GM10266 (cell line): ENCODE results near the gene KLHDC4.

Experiments
- DNase-seq: peaks from one replicate; pipeline ENCODE4 v3.0.0; 2012; ENCODE audit errors: extremely low spot score
- TF ChIP-seq, protein P1 (sequence below): IDR thresholded peaks from 2 replicates; pipeline ENCODE4 v1.5.1; 2012; ENCODE audit warnings: mild to moderate bottlenecking, low read depth; ENCODE audit not compliant: control insufficient read depth, insufficient read depth; ENCODE audit errors: missing control alignments

Gene KLHDC4

DNA sequence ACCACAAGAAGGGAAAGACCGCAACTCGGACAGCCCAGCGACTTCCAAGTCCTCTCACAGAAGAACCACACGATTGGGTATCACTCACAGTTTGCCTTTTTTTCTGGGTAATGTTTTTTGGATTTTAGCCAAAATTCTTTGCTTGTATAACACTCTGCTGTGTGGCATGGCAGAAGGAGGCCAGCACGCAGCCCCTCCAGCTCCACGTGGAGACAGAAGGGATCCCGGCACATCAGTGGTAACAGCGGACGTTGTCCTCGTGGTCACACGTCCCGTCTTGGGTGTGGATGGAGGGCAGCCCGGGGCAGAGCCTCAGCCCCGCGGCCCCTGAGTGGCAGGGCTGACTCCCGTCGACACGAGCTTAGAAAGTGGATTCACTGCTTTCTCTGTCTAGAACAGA is 69.1 kb downstream of the KLHDC4 start:
- TF ChIP-seq, protein P1, sequence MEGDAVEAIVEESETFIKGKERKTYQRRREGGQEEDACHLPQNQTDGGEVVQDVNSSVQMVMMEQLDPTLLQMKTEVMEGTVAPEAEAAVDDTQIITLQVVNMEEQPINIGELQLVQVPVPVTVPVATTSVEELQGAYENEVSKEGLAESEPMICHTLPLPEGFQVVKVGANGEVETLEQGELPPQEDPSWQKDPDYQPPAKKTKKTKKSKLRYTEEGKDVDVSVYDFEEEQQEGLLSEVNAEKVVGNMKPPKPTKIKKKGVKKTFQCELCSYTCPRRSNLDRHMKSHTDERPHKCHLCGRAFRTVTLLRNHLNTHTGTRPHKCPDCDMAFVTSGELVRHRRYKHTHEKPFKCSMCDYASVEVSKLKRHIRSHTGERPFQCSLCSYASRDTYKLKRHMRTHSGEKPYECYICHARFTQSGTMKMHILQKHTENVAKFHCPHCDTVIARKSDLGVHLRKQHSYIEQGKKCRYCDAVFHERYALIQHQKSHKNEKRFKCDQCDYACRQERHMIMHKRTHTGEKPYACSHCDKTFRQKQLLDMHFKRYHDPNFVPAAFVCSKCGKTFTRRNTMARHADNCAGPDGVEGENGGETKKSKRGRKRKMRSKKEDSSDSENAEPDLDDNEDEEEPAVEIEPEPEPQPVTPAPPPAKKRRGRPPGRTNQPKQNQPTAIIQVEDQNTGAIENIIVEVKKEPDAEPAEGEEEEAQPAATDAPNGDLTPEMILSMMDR, result no peak

GRCh38 chr16:87695534-87695933 is 70.3 kb downstream of the KLHDC4 start:
- TF ChIP-seq, protein P1, result no peak
- no peak for DNase-seq

More for the DNA sequence above, 69.1 kb downstream of the KLHDC4 start:
- DNase-seq, result no peak

DNA sequence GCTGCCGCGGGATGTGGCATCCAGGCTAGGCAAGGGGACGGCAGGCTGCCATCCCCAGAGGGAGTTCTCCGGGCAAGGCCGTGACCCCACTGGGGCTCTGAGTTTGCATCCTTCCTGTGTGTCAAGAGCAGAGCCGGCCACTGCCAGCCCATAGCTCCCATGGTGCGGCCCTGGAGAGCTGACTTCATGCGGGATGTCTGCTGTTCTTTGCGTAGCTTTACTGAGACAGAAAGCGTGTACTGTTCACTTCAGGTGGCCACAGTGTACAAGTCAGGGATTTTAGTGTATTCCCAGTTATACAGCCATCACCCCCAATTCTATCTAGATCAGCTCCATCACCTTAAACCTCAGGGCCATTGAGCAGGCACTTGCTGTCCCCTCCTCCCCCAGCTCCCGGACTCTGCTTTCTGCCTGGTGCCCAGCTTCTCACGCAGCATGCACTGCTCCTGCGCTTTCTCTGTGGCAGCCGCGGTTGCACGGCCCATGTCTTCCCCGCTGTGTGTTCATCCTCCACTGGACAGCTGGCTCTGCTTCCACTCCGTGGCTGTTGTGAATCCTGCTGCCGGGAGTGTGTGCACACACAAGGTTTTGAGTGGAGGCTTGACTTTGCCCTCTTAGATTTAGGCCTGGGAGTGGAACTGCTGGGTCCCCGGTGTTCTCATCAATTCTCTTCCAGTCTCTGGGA is 71.2 kb downstream of the KLHDC4 start:
- DNase-seq, result no peak
- TF ChIP-seq, protein P1, result no peak

DNA sequence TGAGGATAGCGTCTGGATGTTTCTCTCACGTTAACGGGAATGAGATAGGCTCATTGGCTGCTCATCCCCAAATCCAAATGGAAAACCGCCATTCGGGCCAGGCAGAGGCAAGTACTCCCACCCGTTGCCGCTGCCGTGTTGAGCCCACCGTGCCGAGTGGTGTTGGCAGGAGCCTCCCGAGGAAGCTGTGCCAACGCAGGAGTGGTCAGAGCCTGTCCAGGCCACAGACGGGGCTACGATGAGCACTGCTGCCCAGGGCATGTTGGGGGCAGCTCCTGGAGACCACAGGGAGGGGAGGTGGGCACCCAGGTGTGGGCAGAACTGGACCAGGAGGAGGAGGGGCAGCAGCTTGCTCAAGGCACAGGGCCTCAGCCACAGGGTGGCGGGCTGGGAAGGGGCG is 72.0 kb downstream of the KLHDC4 start:
- TF ChIP-seq, protein P1, result no peak
- no peak for DNase-seq

DNA sequence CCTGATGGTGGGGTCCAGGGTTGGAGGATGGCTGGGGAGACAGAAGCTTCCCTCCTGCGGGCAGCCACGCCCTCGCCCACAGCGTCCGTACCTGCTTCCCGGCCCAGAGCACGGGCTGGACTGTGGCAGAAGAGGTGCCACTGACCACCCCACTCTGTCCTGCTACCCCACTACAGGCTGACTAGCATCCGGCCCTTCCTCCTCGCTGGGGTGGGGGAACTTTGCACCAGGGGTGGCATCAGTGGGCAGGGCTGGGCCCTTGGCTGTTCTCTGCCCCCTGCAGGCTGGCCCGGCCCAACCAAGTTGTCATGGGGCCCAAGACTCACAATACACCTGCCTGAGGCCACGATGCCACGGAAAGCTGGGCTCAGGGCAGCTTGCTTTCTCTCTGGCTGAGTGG is 73.0 kb downstream of the KLHDC4 start:
- TF ChIP-seq, protein P1, result no peak
- DNase-seq, result no peak

DNA sequence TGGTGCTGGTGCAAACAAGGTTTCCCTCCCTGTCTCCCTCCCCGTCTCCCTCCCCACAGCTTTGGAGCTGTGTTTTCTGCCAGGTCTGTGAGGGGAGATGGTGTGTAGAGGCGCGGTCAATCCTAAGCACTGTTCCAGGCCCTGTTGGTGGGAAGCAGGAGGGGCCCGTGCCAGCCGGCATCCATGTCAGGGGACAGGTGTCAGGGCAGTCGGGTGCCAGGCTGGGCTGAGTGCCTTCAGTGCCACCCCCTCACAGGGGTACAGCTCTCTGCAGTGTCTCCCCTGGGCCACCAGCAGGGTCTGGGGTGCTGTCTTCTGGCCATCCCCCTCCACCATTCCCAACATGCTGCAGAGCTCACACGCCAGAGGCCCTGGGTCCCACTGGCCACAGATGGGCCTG is 73.6 kb downstream of the KLHDC4 start:
- TF ChIP-seq, protein P1, result no peak
- no peak for DNase-seq

DNA sequence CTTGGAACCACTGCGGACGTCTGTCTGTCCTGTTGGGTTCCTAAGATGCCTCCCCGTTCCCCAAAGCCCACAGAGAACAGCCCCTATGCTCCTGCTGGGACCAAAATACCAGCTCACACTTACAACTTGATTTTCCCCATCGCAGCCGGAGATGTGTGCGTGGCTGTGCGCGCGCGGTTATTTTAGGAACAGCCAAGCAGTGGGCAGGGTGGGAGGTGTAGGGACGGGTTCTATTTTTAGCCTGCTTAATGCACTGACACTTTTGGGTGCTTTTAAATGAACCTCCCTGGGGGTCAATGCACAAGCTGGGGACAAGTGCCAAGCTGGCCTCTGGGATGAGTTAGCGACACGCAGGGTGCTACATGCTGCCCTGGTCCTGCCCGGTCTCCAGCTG is 74.1 kb downstream of the KLHDC4 start:
- TF ChIP-seq, protein P1, result no peak
- no peak for DNase-seq
